ENCODE measurements around the gene C6orf136.
"Not testable (repeated sequence)": the region's sequence is repeated elsewhere in the genome, so short reads cannot be mapped to it uniquely, and the experiment has no call there.

C6orf136 gene

DNA sequence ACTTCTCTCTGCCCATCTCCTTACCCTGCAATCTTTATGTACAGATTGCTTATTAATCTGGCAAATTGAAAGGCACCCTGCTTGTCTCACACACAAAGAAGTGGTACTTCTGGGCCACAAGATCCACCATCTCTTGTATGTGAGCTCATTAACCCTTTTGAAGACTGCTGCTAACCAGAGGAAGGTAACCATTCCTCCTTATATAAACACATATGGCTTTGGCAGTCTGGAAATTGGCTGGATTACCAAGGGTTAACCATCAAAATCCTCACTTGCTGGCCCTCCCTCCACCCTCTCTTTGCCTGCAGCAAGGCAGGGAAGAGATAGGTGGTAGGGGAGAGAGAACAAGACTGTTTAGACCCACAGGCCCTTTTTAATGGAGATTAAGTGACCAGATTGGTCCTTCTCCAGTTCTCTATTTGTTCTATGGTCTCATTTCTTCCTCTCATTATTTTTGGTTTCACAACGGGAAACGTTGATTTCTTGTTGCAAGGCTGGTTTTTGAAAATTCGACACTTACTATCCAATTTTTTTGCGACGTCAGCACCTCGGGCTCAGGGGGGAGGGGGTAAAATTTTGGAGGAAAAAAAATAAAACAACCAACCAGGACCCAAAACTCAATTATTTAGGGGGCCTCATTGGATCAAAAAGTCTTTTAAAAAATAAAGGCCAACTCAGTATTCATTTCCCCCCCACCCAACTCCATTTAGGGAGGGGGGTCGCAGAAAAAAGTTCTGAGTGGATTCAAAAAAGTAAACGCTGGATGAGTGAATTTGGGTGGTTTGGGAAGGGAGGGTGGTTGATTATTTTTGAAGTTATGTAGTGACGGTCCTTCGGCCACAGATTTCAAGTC, 30.7 kb upstream of the C6orf136 start:
- DNase-seq = peak; percentile 50 to 61

DNA sequence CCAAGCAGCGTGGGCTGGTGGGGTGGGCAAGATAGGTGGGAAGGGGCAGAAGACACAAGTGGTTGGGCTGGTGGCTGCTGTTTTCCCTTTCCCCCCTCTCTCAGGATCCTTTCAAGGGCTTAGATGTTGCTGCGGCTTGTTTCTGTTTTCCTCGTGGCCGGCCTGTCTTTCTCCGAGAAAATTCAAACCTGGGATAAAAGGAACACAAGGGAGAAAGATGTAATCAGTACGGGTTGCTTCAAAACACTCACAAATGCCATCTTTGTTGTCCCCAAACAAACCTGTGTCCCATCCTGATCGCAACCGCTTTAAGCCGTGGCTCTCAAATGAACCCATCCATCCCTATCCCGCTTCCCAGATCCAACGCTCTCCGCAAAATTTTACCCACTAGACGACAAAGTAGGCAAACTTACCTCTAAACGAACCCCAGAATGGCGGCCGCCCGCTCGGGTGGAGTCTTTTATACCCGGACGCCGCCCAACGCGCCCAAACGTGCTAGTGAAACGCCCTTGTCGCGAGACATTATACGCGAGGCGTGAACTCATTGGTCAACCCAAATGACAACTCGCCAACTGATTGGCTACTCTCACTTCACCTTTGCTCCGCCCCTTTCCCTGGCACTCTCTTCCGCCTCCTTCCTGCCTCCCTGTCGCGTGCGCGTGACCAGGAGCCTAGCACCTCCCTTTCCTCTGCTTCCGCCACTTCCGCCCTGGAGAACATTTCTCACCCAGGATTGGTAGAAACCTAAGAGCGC, 29.9 kb upstream of the C6orf136 start, which contains the start of gene PPP1R10:
Gene PPP1R10, minus strand, starts transcription at position 433 of the 754 bp plus-strand sequence. CDS start 7,299 bp downstream, outside the sequence.
- DNase-seq = peak; percentile 100

DNA sequence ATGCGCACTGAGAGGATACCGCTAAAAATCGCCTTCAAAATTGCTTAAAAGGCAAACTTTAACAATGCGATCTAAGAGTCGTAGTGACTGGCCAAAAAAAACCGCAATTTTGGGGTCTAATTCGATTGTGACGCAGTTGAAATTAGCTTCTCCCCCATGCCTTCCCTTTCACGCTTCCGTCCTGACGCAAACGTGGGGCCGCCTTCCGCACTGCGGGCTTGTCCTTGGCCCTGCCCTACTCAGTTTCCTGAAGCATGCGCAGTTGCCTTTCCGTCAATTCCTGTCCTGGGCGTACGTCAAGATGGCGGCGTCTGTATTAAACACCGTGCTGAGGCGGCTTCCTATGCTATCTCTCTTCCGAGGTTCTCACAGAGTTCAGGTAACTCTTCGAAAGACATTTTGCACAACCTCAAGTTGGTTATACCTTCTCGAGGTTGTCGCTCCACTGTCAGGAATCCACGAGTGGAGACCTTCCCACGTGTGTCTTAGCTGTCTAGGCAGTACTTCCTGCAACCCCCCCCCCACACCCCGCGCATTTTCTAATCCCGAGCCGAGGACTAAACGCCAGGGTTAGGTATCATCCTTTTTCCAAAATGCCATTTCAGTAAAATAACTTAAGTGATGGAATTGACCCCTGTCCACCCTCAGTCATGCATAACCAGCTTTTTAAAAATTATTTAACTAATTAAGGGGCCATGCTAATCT, 29.2 kb upstream of the C6orf136 start, which contains the start of gene MRPS18B:
Gene MRPS18B, plus strand, starts transcription at position 276 of the 705 bp plus-strand sequence. Its CDS starts 26 bp downstream, at position 302.
- peak; percentile 98 to 99 for DNase-seq

DNA sequence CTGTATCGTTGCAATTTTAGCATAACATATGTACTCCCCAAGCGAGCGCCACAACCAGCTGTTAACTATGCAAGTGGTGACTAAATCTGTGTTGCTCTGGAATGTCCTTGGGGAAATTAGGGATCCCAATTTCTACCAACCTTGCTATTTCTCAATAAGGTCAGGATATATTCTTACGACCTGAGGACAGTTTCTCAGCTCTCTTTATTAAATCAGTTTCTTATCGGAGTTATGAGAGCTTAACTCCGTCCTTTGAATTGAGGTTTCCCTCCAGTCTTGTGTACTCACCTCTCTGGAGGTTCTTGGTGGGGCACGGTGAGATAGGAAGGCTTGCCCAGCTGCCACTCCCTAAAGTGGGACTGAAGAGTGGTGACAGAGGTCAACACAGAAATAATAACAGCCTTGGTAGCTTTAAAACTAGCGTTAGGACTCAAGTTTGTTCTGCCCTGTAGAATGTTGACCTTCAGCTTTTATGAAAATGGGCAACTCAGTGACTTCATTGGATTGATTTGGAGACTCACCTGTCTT, 28.6 kb upstream of the C6orf136 start:
- peak in 1 of 2 experiments; percentile 19 for DNase-seq

DNA sequence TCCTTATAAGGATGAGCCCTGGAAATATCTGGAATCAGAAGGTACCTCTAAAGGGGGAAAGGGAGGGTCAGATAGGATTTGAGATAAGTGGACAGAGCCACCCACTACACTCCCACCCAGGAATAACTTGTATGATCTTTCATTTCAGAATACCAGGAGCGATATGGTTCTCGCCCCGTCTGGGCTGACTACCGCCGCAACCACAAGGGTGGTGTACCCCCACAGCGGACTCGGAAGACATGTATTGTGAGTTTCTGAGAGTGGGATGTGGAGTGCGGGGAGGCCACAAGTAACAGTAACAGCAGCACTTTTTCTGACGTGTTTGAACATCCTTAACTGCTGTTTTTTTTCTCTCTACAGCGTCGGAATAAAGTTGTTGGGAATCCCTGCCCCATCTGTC, 27.4 kb upstream of the C6orf136 start:
- no peak for DNase-seq

DNA sequence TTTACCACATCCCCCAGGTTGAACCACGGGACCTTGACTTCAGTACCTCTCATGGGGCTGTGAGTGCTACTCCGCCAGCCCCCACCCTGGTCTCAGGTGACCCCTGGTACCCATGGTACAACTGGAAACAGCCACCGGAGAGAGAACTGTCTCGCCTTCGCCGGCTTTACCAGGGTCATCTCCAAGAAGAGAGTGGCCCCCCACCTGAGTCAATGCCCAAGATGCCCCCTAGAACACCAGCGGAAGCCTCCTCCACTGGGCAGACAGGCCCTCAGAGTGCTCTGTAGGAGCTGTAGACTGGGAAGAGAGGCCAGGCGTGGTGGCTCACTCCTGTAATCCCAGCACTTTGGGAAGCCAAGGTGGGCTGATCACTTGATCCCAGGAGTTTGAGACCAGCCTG, 21.4 kb upstream of the C6orf136 start:
- no peak for DNase-seq

DNA sequence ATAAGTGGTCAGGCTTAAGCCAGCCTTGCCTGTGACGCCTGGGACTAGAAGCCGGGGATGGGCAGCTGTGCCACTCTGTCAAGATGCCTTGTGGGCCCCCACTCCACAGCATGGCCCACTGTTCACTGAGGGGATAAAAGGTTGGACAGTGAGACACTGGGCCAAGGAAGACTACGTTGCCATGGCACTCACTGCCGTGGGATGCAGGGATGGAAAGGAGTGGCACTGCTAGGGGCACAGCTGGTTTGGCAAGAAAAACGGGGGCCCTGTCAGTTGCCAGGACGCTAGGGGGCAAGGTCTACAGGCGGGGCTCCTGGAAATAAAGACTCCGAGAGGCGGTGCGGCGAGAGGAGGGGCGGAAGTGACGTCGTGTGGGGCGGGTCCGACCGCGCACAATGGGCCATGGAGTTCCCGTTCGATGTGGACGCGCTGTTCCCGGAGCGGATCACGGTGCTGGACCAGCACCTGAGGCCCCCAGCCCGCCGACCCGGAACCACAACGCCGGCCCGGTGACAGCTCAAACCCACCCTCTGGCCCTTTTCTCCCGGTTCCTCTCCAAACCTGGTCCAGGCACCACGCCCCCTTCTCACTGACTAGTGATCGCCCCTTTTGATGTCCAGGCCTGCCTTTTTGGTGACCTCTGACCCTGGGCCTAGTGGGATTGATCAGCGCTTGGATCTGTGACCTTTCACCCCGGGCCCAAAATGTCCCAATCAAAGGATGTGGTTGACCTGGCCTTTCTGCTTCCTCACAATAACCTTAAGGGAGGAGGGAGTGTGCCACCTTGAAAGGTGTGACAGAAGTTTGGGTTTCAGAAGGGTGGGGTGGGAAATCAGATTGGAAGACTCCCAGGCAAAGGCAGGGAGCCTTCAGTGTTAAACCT, 20.2 kb upstream of the C6orf136 start, which contains the start of gene ATAT1:
Gene ATAT1, plus strand, starts transcription at position 391 of the 883 bp plus-strand sequence.
- peak; percentile 61 to 62 for DNase-seq

DNA sequence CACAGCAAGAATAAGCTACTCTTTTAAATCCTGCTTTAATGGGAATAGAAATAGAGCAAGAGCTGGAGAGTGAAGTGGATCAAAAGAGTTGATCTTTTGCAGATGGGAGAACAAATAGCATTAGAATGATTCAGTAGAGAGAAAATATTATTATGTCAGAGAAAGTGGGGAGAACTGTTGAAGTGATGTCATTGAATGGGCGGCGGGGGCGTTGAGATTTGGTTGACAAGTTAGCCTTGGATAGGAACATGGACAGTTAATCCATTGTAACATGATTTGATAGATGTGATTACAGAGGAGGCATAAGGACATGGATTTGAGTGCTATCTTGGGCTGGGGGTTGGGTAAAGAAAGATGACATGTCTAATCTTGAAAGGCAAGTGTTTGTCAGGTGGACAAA, 11.1 kb upstream of the C6orf136 start:
- no peak for DNase-seq

DNA sequence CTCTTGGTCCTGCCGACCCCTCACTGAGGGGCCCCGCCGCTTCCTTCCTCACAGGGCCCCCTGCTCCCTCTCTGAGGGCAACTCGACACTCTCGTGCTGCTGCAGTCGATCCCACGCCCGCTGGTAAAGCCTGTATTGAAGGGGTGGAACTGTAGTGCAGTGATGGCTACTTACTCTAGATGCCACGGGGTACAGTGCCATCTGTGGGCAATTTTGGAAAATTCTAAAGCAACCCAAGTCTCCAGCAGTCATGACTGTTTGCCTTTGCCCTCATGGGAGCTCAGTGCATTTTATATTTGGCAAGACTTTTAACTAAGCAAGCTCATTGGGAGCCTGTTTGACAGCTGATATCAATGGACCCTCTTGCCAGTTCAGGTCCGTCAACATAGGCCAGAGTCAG, 6.5 kb upstream of the C6orf136 start:
- DNase-seq = peak; percentile 12 to 56

DNA sequence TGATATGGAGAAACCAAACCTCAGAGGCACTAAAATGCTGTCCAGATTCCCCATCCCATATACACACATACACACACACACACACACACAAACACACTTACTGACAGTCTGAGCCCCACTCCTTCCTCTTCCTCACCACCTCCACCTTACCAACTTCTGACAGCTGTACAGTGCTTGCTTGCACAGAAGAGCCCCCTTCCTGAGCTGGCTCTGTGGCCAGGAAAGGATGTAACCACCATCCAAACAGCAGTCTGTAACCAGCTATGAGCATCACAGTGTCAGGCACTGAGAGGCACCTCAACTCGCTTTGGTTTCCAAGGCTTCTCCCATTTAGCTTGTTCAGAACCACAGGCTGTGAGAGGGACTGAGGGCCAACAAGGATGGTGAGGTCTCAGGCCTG, 5.9 kb upstream of the C6orf136 start:
- DNase-seq = no peak

DNA sequence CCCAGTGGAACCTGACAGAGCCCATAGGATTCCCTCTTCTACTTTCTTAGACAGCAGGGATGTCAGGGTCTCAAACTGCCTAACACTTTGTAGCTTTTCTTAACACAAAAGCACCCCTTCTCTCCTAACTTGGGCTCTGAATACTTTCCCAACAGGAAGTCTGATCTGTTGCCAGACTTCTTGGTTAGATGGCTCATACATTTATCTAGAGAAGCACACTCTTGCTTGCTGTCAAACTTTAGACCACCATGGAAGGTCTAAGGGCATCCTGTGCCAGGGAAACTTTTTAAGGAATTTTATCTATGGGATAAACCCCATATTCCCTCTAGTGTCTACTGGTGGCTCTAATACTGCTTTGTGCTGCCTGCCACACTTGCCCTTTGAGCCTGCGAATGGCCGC, 3.3 kb upstream of the C6orf136 start:
- DNase-seq = peak in 1 of 2 experiments; percentile 7

DNA sequence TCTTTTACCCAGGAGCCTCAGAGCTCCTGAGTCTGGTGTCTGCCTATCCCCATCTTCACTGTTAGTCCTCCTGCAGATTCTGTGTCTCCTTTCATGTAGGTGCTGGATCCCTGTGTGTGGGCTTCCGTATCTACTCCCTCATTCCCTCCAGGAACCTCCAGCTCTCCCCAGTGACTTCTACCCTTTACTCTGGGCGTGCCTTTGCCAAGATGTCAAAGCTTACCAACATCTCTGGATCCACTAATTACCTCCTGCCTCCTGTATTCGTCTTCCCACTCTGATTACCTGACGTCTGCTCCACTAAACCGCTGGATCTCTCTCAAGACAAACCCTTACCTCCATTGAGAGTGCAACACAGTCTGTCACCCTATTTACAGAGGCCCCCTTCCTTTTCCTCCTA, 2.2 kb upstream of the C6orf136 start:
- DNase-seq = no peak

DNA sequence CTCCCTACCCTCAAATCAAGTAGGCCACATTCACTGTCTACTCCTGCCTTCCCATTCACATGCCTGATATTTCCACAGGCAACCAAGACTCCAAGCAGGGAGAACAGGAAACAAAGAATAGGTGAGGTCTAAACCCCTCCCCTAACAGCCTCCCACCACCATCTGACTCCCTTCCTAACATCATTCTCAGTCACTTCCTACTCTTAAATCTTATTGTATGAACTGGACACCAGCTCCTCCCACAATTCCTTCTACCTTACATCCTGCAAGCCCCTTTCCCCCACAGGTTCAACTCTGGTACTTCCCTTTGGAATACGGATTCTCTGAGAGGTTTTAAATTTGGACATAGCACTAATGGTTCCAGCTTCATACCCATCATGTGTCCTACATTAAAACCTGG, 944 bp upstream of the C6orf136 start:
- no peak for DNase-seq

DNA sequence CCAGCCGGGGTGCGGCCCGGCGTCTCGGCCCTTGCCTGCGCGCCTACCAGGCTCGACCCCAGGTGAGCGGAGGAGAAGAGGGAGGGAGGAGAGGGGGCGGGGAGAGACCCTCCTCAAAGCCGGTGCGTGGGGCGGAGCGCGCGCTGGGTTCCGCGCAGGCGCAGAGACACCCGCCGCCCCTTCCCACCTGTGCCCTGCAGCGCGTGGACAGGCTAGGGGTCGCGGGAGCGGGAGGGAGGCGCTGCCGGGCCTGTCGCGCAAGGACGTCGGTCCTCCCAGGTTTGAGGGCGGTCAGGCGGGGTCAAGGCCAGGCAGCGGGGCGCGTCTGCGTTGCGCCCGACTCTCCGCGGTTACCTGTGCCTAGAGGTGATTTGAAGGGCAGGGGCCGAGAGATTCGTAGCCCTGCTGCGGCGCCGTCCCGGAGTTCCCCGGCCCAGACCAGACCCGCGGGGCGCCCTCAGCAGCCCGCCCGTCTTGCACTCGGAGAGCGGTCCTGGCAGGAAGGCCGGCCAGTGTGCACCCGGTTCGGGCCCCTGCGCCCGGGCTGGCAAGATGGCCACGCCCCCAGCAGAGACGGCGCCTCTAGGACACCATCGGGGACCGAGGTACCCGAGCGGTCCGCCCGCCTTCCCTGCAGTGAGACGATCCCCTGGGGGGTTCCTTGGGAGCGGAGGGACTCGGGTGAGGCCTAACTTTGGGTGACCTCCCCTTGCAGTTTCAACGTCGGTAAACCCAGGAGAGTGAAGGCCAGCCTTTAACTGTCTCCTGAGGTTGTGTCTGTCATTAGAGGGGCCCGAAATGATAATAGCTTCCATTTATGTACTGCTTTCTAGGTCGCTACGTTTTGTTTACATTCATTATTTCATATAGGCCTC, 546 bp downstream of the C6orf136 start:
- peak; percentile 77 to 78 for DNase-seq

DNA sequence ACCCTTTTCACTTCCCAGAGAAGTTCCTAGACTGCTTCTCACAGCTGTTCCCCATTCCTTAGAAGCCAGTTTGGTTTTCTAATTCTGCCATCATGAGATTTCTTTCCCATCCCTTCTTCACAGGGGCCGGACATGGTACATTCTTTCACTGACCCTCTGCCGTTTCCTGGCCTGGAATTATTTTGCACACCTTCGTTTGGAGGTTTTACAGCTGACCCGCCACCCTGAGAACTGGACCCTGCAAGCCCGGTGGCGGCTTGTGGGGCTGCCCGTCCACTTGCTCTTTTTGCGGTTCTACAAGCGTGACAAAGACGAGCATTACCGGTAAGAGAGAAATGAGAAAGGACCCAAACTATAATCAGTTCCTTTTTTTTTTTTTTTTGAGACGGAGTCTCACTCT, 4.2 kb downstream of the C6orf136 start:
- no peak for DNase-seq

DNA sequence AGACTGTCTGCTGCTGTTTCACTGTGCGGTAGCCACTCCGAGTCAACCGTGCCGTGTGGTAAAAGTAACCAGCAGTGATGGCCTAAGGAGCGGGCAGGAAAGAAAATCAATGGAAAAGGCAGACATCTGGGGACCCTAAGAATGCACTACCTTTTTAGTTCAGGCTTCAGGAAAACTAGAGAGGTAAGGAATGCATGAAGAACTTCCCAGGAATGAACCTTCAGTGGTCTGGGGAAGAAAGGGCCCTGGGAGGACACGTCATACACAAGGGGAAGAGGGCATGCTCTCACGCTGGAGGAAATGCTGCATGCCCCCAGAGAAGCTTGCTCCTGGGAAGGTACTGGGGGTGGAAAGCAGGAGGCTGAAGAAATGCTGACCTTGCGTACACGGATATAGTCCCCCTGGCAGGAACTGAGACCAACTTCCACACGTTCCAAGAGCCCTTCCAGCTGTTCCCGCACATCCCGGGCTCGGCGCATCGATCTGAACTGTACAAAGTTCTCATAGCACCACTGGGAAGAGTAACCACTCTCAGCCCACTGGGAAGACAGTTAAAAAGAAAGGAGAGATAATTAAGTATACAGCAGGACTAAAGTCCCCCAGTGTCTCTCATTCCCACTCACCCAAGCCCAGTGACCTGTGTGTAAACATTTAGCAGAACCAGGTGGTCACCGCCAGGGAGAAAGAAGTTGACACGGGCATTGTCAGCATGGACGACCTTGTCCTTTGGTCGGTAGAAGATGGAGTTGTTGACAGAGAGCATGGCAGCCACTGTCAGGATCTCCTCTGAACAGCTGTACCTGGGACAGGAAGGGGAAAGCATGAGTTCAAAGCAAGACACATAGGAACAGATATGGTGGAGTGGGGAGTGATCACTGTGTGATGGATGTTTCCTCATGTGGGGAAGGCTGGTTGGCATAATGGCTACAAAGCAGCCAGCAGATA, 8.1 kb downstream of the C6orf136 start:
- no peak for DNase-seq

DNA sequence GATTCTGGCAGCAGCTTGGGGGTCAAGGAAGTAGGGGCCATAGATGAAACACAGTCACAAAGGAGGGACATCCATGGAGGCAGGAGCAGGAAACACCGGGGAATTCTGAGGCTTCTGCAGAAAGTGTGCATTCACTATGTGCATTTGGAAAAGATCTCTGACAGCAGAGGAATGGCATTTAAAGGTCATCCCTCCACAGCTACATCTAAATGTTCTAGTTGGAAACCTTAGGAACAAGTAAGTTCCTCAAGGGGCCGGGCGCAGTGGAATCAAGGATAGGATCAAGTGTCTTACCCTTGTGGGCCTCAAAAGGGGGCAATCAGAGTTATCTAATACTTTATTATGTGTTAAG, 8.8 kb downstream of the C6orf136 start:
- no peak for DNase-seq

DNA sequence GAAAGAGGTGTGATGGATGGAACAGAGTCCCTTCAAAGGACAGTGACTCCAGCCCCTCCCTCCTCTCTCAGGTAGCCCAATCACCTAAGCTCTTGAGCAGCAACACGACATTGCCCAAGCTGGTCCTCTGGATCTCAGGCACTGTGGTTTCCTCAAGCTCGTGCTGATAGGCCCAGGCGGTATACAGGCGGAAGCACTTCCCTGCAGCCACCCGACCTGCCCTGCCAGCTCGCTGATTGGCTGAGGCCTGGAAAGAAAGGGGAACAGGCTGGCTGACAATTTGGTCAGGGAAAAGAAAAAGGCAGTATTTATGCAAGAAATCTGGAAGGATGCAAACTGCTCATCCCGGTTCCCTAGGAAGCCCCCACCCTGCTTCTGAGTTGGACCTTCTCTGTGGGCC, 9.6 kb downstream of the C6orf136 start:
- no peak for DNase-seq

DNA sequence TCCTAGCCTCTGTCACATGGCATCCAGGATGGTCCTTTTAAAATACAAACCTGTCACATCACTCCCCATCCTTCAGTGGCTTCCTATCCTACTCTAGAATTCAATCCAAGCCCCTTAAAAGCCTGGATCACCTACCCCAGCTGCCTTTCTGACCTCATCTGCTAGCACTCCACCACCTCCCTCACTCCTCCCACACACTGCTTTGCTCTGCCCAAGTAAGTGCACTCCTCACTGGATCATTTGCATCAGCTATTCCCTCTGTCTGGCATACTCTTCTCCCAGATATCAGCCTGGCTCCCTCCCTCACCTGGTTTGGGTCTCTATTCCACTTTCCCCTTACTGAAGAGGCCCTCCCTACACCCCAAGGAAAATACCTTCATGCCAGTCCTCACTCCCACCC, 10.5 kb downstream of the C6orf136 start:
- DNase-seq = no peak

DNA sequence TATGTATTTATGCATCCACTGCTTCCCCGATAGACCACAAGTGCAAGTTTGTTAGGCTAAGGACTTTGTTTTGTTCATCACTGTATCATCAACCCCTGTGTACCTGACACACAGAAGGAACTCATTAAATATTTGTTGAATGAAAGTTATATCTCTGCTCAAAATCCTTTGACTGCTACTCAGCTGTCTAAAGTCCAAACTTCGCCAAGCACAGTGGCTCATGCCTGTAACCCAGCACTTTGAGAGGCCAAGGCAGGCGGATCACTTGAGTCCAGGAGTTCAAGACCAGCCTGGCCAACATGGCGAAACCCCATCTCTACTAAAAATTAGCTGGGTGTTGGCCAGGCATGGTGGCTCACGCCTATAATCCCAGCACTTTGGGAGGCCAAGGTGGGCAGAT, 11.0 kb downstream of the C6orf136 start:
- not testable (repeated sequence) for DNase-seq
